ENCODE results near the gene SPRY1.

The SPRY1 gene, protein sequence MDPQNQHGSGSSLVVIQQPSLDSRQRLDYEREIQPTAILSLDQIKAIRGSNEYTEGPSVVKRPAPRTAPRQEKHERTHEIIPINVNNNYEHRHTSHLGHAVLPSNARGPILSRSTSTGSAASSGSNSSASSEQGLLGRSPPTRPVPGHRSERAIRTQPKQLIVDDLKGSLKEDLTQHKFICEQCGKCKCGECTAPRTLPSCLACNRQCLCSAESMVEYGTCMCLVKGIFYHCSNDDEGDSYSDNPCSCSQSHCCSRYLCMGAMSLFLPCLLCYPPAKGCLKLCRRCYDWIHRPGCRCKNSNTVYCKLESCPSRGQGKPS

DNA sequence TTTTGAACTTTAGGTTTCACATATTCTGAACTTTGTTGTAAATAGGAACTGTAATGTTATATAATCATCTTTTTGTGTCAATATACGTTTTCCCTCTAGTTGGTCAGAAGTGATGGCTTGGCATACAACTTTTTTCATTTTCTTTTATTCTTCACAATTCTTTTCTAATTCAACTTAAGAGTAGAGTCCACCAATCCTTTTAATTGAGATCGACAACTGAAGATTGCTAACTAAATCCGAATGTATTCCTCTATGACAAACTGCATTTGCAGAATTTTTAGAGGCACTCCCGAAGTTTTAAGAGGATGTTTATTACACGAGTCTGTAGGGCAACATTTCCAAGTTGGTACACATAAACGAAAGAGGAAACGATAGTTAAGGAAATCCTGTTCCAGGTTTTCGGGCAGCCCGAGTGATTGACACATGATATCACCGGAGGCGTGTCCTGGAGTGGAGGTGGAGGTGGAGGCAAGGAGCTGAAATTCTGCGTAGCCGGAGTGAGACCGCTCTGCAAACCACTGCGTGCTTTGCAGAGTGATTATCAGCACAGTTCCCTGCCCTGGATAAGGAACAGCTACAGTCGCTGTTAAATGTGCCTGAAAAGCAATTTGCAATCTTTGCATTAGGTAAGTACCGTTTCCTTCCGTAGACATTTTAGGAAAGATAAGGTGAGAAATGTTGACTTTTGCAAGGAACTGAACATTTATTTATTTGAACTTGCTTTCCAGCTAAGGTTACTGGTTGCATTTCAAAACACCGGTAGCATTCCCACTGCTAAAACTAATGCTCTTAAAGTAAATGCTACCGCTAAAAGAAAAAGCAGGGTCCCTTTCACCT is at the start of gene SPRY1:
SPRY1 (plus strand) TSS at position 489 of the 837 bp plus-strand sequence. CDS start 4,797 bp downstream, outside the sequence.
- Histone ChIP-seq H3K9me3 (ENCODE audit: control insufficient read depth, insufficient read depth, low read length) (no peaks in the 10 kb centered on the region), H3K27ac (ENCODE audit: low read length) (no peak within 1 kb of the TSS), H3K4me1 (ENCODE audit: control insufficient read depth, insufficient read depth, low read length) (no peaks in the 10 kb centered on the region), H3K36me3 (ENCODE audit: control insufficient read depth, insufficient read depth, low read length) (no peaks in the 10 kb centered on the region), H3K27me3 (ENCODE audit: control insufficient read depth, insufficient read depth, low read length) (no peaks in the 10 kb centered on the region), H3K4me3 (ENCODE audit: low read length) (peak within 1 kb of the TSS; percentile 54; the same call in 1 of the 2 replicates)
- DNase-seq (ENCODE audit: low read depth, low spot score) = peak; percentile 92
- WGBS (ENCODE audit: insufficient coverage, insufficient read length) = no CpG with 5 or more reads among the region's 20 CpGs

DNA sequence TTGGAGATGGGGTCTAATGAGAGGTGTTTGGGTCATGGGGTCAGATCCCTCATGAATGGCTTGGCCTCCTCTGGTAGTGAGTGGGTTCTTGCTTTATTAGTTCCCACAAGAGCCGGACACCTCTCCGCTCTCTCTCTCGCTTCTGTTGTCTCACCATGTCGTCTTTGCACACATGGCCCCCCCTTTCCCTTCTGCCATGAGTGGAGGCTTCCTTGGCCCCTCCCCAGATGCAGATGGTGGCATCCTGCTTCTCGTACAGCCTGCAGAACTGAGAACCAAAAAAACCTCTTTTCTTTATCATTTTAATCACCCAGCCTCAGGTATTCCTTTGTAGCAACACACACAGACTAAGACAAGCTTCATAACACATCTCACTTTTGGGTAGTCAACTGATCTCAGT is 49.6 kb upstream of the SPRY1 start:
- no peak overlapping the region for H3K27ac ChIP-seq (ENCODE audit: low read length)
- no CpG with 5 or more reads among the region's 5 CpGs for WGBS (ENCODE audit: insufficient coverage, insufficient read length)
- no peaks in the 10 kb centered on the region for H3K36me3 ChIP-seq (ENCODE audit: control insufficient read depth, insufficient read depth, low read length)

DNA sequence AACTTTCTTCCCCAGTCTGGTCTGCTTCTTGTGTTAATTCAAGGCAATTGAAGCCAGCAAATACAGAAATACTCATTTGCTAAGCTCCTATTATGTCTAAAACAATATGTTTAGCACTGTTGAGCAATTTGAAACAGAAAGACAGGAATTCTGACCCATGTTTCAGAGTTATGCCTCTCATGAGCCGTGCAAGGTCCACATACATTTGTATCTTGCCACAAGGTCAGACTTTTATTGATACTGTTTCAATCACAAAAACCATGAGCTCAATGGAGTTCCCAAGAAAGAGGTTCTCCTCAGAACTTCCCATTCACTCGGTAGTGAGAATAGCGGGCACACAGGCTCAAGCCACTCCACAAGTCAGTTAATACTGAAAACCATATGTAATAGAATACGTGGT is 47.6 kb upstream of the SPRY1 start:
- H3K27me3 ChIP-seq (ENCODE audit: control insufficient read depth, insufficient read depth, low read length) = no peaks in the 10 kb centered on the region
- no peak for DNase-seq (ENCODE audit: low read depth, low spot score)

More for the DNA sequence above, 49.6 kb upstream of the SPRY1 start:
- Histone ChIP-seq H3K4me1 (ENCODE audit: control insufficient read depth, insufficient read depth, low read length) (no peaks in the 10 kb centered on the region), H3K27me3 (ENCODE audit: control insufficient read depth, insufficient read depth, low read length) (no peaks in the 10 kb centered on the region), H3K9me3 (ENCODE audit: control insufficient read depth, insufficient read depth, low read length) (no peaks in the 10 kb centered on the region), H3K4me3 (ENCODE audit: low read length) (no peak overlapping the region)
- DNase-seq (ENCODE audit: low read depth, low spot score) = no peak

DNA sequence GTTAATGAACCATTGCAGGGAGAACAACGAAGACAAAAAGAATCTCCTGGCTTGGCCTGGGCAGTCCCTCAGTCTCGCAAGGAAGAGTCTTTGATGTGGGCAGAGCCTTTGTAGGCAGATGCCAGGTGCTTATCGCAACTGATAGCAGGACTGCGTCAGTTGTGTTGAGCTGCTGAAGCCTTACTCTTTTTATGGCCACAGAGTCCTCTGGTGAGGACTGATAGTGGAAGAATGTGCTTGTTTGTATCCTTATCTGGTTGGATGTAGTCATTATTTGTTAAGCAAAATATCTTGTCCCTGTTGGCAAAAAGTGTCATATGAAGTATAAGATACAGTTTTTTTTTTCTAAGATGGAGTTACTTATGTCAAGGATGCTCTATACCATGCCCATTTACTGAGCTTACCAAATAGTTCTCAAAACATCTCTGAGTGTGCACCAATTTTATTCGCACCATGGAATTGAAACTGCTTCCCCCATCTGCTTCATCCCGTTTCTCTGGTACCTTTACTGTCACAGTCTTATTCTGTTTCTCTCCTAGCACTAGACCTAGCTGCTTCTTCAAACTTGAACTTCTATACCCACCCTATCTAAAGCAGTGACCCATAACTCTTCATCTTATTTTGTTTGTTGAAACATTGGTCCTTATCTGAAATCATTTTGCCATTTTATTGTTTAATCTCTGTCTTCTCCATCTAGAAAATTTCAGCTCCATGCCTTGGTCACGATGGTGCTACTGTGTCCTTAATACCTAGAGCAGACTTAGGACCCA is 47.0 kb upstream of the SPRY1 start:
- no peak for DNase-seq (ENCODE audit: low read depth, low spot score)
- Histone ChIP-seq H3K4me3 (ENCODE audit: low read length) (no peak overlapping the region), H3K4me1 (ENCODE audit: control insufficient read depth, insufficient read depth, low read length) (no peaks in the 10 kb centered on the region)

More for the DNA sequence above, 47.6 kb upstream of the SPRY1 start:
- Histone ChIP-seq H3K4me1 (ENCODE audit: control insufficient read depth, insufficient read depth, low read length) (no peaks in the 10 kb centered on the region), H3K4me3 (ENCODE audit: low read length) (no peak overlapping the region), H3K9me3 (ENCODE audit: control insufficient read depth, insufficient read depth, low read length) (no peaks in the 10 kb centered on the region), H3K27ac (ENCODE audit: low read length) (no peak overlapping the region), H3K36me3 (ENCODE audit: control insufficient read depth, insufficient read depth, low read length) (no peaks in the 10 kb centered on the region)
- no CpG with 5 or more reads among the region's 4 CpGs for WGBS (ENCODE audit: insufficient coverage, insufficient read length)

DNA sequence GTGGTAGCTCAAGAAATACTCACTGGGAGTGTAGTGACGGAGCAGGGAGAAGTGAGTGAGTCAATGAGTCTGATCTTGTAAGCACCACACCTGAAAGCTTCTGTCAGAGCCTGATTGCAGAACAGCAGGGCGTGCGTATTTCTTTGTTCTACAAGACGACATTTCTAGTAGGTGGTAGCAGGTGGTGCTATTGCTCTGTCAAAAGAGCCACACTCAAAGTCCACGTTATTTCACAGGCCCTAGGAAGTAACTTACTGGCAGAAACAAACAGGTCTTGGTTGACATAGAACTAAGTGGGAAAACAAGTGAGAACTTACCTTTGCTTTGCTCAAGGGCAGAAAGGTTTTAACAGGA is 46.4 kb upstream of the SPRY1 start:
- Histone ChIP-seq H3K36me3 (ENCODE audit: control insufficient read depth, insufficient read depth, low read length) (no peaks in the 10 kb centered on the region), H3K9me3 (ENCODE audit: control insufficient read depth, insufficient read depth, low read length) (no peaks in the 10 kb centered on the region), H3K4me3 (ENCODE audit: low read length) (no peak overlapping the region), H3K27me3 (ENCODE audit: control insufficient read depth, insufficient read depth, low read length) (no peaks in the 10 kb centered on the region), H3K4me1 (ENCODE audit: control insufficient read depth, insufficient read depth, low read length) (no peaks in the 10 kb centered on the region), H3K27ac (ENCODE audit: low read length) (no peak overlapping the region)
- no CpG with 5 or more reads among the region's 5 CpGs for WGBS (ENCODE audit: insufficient coverage, insufficient read length)
- DNase-seq (ENCODE audit: low read depth, low spot score) = peak; percentile 43

More for the DNA sequence above, 47.0 kb upstream of the SPRY1 start:
- H3K9me3 ChIP-seq (ENCODE audit: control insufficient read depth, insufficient read depth, low read length) = no peaks in the 10 kb centered on the region
- H3K27ac ChIP-seq (ENCODE audit: low read length) = no peak overlapping the region
- no peaks in the 10 kb centered on the region for H3K27me3 ChIP-seq (ENCODE audit: control insufficient read depth, insufficient read depth, low read length)
- no peaks in the 10 kb centered on the region for H3K36me3 ChIP-seq (ENCODE audit: control insufficient read depth, insufficient read depth, low read length)
- WGBS (ENCODE audit: insufficient coverage, insufficient read length) = no CpG with 5 or more reads among the region's 7 CpGs

DNA sequence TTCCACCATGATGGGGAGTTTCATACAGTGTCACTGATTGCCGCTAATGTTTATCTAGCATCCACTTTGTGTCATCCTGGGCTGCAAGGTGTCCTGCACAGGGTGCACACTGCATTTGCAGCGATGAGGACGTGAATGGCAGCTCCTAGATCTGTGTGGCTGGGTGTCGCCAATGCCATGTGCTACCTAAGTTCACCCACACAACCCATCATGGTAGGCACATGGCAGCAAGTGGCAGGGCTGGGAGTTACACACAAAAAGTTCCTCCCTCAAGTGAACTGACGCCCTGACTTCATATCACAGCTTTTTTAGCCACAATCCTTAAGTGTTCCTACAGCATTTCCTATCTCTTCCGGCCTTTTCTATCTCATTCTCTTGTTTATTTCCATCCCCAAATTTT is 45.9 kb upstream of the SPRY1 start:
- Histone ChIP-seq H3K9me3 (ENCODE audit: control insufficient read depth, insufficient read depth, low read length) (no peaks in the 10 kb centered on the region), H3K27ac (ENCODE audit: low read length) (no peak overlapping the region), H3K27me3 (ENCODE audit: control insufficient read depth, insufficient read depth, low read length) (no peaks in the 10 kb centered on the region), H3K4me1 (ENCODE audit: control insufficient read depth, insufficient read depth, low read length) (no peaks in the 10 kb centered on the region), H3K36me3 (ENCODE audit: control insufficient read depth, insufficient read depth, low read length) (no peaks in the 10 kb centered on the region), H3K4me3 (ENCODE audit: low read length) (no peak overlapping the region)
- no peak for DNase-seq (ENCODE audit: low read depth, low spot score)
- no CpG with 5 or more reads among the region's 6 CpGs for WGBS (ENCODE audit: insufficient coverage, insufficient read length)

DNA sequence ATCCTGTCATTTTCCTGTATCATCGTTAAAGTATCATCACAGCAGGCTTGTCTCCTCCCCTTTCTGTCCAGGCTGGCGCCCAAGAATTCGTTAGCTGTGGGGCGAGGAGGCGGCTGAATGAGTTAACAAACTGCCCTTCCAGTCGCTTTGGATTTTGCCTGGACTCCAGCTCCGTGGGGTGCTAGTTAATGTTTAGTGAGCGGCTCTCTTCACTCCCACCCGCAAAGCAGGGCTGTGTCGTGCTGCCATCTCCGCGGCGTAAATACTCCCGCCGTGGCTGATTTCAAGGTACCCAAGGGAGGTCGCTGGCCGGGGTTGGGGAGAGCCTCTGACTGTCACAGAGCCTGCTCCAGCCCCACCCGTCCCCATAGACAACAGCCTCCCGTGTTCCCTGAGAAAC is 44.9 kb upstream of the SPRY1 start:
- Histone ChIP-seq H3K27me3 (ENCODE audit: control insufficient read depth, insufficient read depth, low read length) (no peaks in the 10 kb centered on the region), H3K9me3 (ENCODE audit: control insufficient read depth, insufficient read depth, low read length) (no peaks in the 10 kb centered on the region), H3K27ac (ENCODE audit: low read length) (no peak overlapping the region), H3K4me1 (ENCODE audit: control insufficient read depth, insufficient read depth, low read length) (no peaks in the 10 kb centered on the region), H3K4me3 (ENCODE audit: low read length) (no peak overlapping the region), H3K36me3 (ENCODE audit: control insufficient read depth, insufficient read depth, low read length) (no peaks in the 10 kb centered on the region)
- no CpG with 5 or more reads among the region's 19 CpGs for WGBS (ENCODE audit: insufficient coverage, insufficient read length)
- no peak for DNase-seq (ENCODE audit: low read depth, low spot score)

DNA sequence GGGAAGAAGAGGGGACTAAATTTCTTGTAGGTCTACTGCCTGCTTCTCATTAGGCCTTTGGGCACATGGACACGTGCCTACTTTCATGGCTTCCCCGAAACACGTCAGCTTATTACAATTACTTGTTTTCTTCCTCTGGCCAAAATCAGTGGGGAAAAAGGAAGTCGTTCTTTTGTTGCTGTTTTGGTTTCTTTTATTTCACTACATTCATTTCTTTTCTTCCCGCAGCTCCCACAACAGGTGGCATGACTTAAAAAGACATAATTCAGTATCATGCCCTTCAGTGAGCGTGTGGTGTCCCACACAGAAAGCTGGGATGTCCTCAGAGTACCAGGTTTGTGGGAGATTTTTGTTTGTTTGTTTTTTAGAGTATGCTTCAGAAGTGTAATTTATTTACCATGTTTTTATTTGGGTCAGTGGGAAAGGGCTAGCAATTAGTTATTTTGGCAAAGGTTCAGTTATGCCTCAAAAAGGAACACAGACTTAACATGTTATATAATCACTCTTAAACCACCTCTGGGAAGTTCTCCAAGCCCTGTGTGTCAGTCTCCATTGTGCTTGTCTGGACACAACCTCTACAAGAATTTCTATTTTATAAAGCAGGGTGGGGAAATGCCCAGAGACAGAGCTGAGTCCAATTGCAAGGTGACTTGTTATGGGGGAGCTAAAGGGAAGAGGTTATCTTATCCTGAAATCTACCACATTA is 44.2 kb upstream of the SPRY1 start:
- no peak for DNase-seq (ENCODE audit: low read depth, low spot score)
- no CpG with 5 or more reads among the region's 6 CpGs for WGBS (ENCODE audit: insufficient coverage, insufficient read length)
- Histone ChIP-seq H3K27me3 (ENCODE audit: control insufficient read depth, insufficient read depth, low read length) (no peaks in the 10 kb centered on the region), H3K9me3 (ENCODE audit: control insufficient read depth, insufficient read depth, low read length) (no peaks in the 10 kb centered on the region), H3K36me3 (ENCODE audit: control insufficient read depth, insufficient read depth, low read length) (no peaks in the 10 kb centered on the region), H3K4me3 (ENCODE audit: low read length) (no peak overlapping the region), H3K27ac (ENCODE audit: low read length) (no peak overlapping the region), H3K4me1 (ENCODE audit: control insufficient read depth, insufficient read depth, low read length) (no peaks in the 10 kb centered on the region)

DNA sequence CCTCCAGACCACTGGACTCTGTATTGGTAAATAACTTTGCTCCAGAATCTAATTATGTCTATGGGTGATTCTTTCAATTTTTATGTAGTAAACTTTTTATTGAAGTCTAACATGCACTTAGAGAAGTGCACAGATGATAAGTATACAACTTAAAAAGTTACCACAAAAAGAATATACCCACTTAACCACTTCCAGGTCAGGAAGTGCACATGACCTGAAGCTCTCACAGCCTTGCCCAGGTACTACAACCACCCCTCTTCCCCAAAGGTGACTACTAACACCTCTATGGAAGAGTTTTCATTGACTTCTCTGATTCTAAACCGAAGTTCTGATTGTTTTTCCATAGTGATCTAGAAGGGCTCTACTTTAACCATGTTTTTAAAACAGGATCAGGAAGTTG is 43.6 kb upstream of the SPRY1 start:
- no CpG with 5 or more reads among the region's 1 CpG for WGBS (ENCODE audit: insufficient coverage, insufficient read length)

DNA sequence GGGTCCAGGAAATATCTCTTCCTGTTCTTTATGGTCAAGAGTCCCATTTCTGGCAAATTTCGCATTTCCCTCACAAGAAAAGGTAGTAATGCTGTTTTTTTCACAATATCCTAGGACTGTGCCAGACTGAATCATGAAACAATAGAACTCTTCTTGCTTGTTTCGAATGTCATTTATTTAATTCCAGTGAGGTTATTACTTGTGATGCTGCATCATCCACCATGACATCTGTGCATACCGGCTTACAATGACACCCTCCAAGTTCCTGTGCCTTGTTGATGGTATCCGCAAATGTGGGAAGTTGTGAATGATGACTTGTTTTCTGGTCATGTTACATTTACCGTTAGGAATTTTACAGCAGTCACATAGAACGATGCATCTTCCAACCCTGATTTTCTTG is 42.9 kb upstream of the SPRY1 start:
- no peak for DNase-seq (ENCODE audit: low read depth, low spot score)
- Histone ChIP-seq H3K9me3 (ENCODE audit: control insufficient read depth, insufficient read depth, low read length) (no peaks in the 10 kb centered on the region), H3K27me3 (ENCODE audit: control insufficient read depth, insufficient read depth, low read length) (no peaks in the 10 kb centered on the region), H3K4me3 (ENCODE audit: low read length) (no peak overlapping the region), H3K4me1 (ENCODE audit: control insufficient read depth, insufficient read depth, low read length) (no peaks in the 10 kb centered on the region), H3K27ac (ENCODE audit: low read length) (no peak overlapping the region), H3K36me3 (ENCODE audit: control insufficient read depth, insufficient read depth, low read length) (no peaks in the 10 kb centered on the region)
- no CpG with 5 or more reads among the region's 6 CpGs for WGBS (ENCODE audit: insufficient coverage, insufficient read length)

More for the DNA sequence above, 43.6 kb upstream of the SPRY1 start:
- no peak for DNase-seq (ENCODE audit: low read depth, low spot score)
- Histone ChIP-seq H3K27me3 (ENCODE audit: control insufficient read depth, insufficient read depth, low read length) (no peaks in the 10 kb centered on the region), H3K27ac (ENCODE audit: low read length) (no peak overlapping the region), H3K4me3 (ENCODE audit: low read length) (no peak overlapping the region), H3K4me1 (ENCODE audit: control insufficient read depth, insufficient read depth, low read length) (no peaks in the 10 kb centered on the region), H3K9me3 (ENCODE audit: control insufficient read depth, insufficient read depth, low read length) (no peaks in the 10 kb centered on the region), H3K36me3 (ENCODE audit: control insufficient read depth, insufficient read depth, low read length) (no peaks in the 10 kb centered on the region)

Data from iPS DF 6.9 (cell line).